ENCODE results near the gene MYL3.
"Not testable (repeated sequence)": the region's sequence is repeated elsewhere in the genome, so short reads cannot be mapped to it uniquely, and the experiment has no call there.

The MYL3 gene

DNA sequence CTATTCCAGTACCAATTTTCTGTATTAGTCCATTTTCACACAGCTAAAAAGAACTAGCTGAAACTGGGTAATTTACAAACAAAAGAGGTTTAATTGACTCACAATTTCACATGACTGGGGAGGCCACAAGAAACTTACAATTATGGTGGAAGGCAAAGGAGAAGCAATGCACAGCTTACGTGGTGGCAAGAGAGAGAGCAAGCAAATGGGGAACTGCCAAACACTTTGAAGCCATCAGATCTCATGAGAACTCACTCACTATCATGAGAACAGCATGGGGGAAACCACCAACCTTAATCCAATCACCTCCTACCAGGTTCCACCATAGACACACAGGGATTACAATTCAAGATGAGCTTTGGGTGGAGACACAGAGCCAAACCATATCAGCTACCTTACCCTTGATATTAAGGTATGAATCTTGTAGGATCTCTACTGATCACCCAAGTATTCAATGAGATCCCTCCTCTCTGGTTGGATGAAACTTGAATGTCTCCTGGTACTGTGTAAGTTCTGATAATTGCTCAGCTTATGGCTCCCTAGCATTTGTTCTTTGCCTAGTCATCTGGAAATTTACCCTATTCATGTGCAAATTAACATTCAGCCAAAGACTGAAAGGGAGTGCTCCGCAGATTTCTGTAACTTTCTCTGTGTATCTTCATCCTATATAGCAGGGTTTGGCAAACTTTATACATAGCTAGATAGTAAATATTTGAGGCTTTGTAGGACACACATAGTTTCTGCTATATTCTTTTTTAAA is 38.9 kb downstream of the MYL3 start:
- no peak for ATAC-seq

DNA sequence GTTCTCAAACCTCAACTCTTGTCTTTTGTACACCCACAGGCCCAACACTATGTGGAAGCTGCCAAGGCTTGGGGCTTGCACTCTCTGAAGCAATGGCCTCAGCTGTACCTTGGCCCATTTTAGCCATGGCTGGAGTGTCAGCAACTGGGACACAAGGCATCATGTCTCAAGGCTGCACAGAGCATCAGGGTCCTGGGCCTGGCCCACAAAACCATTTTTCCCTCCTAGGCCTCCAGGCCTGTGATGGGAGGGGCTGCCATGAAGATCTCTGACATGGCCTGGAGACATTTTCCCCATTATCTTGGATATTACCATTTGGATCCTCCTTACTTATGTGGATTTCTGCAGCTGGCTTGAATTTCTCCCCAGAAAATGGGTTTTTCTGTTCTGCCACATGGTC is 39.9 kb downstream of the MYL3 start:
- ATAC-seq = not testable (repeated sequence)

DNA sequence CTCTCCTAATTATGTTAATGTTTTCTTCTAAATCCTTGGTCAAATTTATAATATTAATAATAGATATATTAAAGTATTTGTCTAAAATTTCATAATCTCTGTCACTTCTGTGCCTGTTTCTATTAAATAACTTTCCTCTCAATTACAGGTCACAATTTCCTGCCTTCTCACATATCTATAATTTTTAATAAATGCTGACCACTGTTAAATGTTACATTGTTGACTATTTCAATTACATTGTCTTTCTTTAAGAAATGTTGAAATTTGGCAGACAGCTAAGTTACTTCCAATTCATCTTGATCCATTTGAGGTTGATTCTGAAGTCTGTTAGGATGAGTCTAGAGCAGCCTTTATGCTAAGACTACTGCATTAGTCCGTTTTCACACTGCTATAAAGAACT is 41.7 kb downstream of the MYL3 start:
- no peak for ATAC-seq

DNA sequence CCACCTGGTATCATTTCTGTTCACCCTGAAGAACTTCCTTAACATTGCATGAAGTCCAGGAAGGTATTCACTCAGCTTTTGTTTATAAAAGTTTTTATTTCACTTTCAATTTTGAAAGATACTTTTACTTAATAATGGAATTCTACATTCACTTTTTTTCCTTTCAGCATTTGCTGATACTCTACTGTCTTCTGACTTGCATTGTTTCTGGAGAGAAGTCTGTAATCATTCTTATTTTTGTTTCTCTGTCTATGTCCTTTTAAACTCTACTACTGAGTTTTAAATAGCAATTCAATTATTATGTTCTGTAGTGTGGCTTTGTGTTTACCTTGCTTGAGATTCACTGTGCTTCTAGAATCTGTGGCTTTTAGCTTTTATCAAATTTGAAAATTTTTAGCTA is 42.4 kb downstream of the MYL3 start:
- no peak for ATAC-seq

DNA sequence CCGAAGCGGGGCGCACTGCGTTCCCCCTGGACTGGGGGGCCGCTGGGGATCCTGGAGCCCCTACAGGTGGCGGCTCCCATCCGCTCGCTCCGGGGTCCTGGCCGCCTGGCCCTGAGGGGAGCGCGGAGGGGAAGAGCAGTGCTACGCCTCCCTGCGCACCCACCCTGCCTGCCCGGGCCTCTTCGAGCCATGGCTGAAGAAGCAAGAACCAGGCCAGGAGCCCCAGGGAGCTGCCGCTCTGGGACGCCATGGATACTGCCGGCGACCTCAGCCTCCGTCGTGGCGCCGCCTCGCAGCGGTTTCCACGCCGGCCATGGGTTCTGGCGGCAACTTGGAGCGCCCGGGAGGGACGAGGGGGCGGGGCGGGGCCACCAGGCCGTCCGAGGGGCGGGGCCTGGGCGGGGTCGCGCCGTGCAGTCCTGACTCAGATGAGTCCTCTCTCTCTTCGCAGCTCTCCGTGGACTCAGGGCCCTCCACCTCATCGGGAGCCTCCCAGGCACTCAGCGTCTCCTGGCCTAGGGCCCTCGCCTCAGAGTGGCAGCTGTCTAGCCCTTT is 50.9 kb downstream of the MYL3 start:
- peak; percentile 87 to 91 for ATAC-seq

DNA sequence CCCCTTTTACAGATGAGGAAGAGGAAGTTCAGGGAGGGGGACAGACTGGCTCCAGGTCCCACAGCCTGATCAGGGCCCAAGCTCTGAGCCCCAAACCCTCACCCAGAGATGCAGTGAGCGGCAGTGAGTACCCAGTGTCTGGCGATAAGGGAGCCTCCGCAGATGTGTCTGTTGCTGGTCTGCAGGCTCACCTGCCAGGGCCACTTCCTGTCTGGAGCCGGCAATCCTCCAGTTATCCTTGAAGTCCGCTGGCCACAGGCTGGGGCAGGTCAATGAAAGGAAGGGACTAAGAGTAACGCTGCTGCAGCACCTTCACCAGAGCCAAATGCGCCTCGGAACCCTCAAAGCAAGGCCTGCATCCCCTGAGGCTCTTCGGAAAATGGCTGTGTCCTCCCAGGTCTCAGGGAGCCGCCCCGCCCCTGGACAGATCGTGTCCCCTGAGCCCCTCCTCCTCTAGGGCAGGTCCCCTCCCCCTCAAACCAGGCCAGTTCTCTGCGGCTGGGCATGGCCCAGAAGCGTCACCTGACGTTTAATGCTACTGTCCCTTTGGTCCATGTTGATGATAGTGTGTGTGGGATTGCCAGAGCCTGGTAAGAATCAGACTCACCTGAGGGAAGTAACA is 51.5 kb downstream of the MYL3 start:
- ATAC-seq = peak; percentile 6 to 8

DNA sequence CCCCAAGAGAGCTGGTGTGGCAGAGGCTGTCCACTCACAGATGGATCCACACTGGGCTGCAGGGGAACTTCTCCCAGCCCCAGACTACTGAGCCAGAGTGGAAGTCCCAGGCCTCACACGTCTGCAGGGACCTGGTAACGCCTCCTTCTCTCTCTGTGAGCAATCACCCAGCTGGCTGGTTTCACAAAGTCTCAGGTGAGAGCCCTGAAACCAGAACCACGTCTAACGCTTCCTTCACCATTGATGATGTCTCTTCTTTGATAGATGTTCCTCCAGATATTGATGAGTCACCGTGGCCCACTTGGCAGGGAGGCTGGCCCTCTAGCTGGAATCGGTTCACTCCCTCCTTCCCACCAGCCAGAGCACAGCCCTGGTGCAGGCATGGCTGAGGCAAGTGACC is 54.5 kb downstream of the MYL3 start:
- ATAC-seq = peak; percentile 42 to 50

Data from activated CD4-positive, CD25-positive, alpha-beta regulatory T cell treated with anti-CD3 and anti-CD28 coated beads, Interleukin-2, amount 50 U/mL, for 24 hours (primary cell).